Kidney (tissue), 14 donors: ENCODE data around the gene IGF2BP3. TPM values are rescaled to one million over a fixed set of nuclear protein-coding genes. Genes with fewer than 3 reads are reported as not detected.

Experiments used
- DNase-seq, 5 donors: peaks; one replicate each; pipeline ENCODE4 v3.0.0-alpha.2; 2013 to 2020
- FAIRE-seq: peaks from 2 replicates; lab custom pipeline; 2012; peaks lifted over from hg19 to GRCh38; lab: Jason Lieb, UNC
- H3K27ac ChIP-seq, 2 donors: one replicate each; pipeline ENCODE4 v1.7.0; 2013; ENCODE audit warnings: low read depth in 2 of 2, low read length in 2 of 2, inconsistent platforms in 1 of 2
- H3K27me3 ChIP-seq: one replicate; pipeline ENCODE4 v1.7.1; 2013; ENCODE audit warnings: low read length, inconsistent platforms; ENCODE audit not compliant: control insufficient read depth, insufficient read depth
- H3K36me3 ChIP-seq, 3 donors: one replicate each; pipeline versions ENCODE4 v1.7.0 to v1.7.1; 2013; ENCODE audit warnings: low read length in 3 of 3, control low read depth in 1 of 3, inconsistent platforms in 1 of 3; ENCODE audit not compliant: insufficient read depth in 3 of 3, control insufficient read depth in 2 of 3
- H3K4me1 ChIP-seq, 3 donors: one replicate each; pipeline versions ENCODE4 v1.7.0 to v1.7.1; 2013; ENCODE audit warnings: low read length in 3 of 3, inconsistent platforms in 1 of 3, low read depth in 1 of 3; ENCODE audit not compliant: control insufficient read depth in 2 of 3, insufficient read depth in 2 of 3
- H3K4me3 ChIP-seq, 3 donors: one replicate each; pipeline versions ENCODE4 v1.7.0 to v1.8.1; 2013; ENCODE audit warnings: low read length in 3 of 3, control low read depth in 1 of 3, inconsistent platforms in 1 of 3
- H3K9ac ChIP-seq, 3 donors: one replicate each; pipeline versions ENCODE4 v1.7.0 to v1.7.1; 2013; ENCODE audit warnings: low read length in 3 of 3, control low read depth in 1 of 3, inconsistent platforms in 1 of 3
- H3K9me3 ChIP-seq, 3 donors: one replicate each; pipeline versions ENCODE4 v1.7.0 to v1.7.1; 2013; ENCODE audit warnings: low read length in 3 of 3, control low read depth in 1 of 3, inconsistent platforms in 1 of 3; ENCODE audit not compliant: control insufficient read depth in 2 of 3, insufficient read depth in 1 of 3
- CTCF ChIP-seq: IDR thresholded peaks from 3 replicates; pipeline ENCODE4 v1.5.1; 2012; ENCODE audit warnings: mild to moderate bottlenecking, moderate library complexity, borderline replicate concordance; ENCODE audit not compliant: insufficient read depth; ENCODE audit errors: extremely low read depth
- intact Hi-C: fragments of 100-400 bp; cut with DNase I; formaldehyde crosslinking; loops from one replicate; pipeline ENCODE4 v1.11.1; 2022
- polyA plus RNA-seq: library from polyadenylated mRNA; stranded (reverse); fragments of 350-450 nt; fragmentation: Illumina TruSeq; extraction: RNeasy Lipid Tissue Mini Kit (QIAGEN cat#74804); gene quantifications from one replicate; pipeline ENCODE4 v1.2.3, GENCODE V29; 2014; ENCODE audit warnings: low read depth, low replicate concordance; ENCODE audit not compliant: insufficient read depth
- total RNA-seq: library from RNA; stranded (reverse); fragmentation: NEBNext Ultra II Directional; extraction: Animal tissue kit (Norgen Biotek cat#: 25700); gene quantifications from one replicate; pipeline ENCODE4 v1.2.1, GENCODE V29; 2021
- donor health status: control.
- donor health status: control.
- donor health status: control.
- donor health status: control.
- donor health status: control.
- donor health status: DM: yes; HTN: yes; CAD: no.
- donor health status: Normal renal cell carcinoma (clear cell type).

Gene IGF2BP3
- total and polyA plus RNA-seq, 2 donors from 2014 or later, result 0.85 TPM; not detected in 1

DNA sequence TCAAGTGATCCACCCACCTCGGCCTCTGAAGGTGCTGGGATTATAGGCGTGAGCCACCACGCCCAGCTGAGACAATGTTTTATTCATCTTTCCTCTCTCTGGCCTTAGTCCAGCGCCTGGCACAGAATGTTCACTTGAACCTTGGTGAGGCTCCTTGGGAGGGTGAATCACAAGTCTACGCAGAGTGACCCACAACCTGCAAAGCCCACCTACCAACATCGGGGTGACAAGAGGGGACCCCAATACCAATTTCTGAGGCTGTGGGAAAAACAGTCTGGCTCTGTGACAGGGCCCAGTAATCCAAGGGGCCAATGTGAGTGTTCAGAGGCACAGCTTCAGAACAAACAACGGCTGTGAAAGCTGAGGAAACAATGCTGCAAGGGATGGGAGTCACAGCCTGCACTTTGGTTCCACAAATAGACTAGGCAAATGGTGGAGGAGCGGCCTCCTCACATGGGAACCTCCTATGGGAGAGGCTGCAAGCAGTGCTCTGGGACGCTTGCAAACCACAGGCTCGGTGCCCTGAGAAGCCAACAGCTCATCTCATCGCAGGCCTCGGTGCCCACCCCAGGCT lies 176.7 kb downstream of the IGF2BP3 start:
- H3K27me3 ChIP-seq, result no peaks in the 10 kb centered on the region
- H3K4me1 ChIP-seq, result peaks cover 0 to 2% (median under 1%) of the 10 kb centered on the region in 3 donors
- H3K9me3 ChIP-seq, result no peaks in the 10 kb centered on the region
- no peak for DNase-seq
- H3K27ac ChIP-seq, result no peak overlapping the region
- TF ChIP-seq CTCF, result no peak
- no peak for FAIRE-seq
- intact Hi-C loops, result no loop called here
- no peak overlapping the region for H3K4me3 ChIP-seq
- no peaks in the 10 kb centered on the region for H3K36me3 ChIP-seq
- H3K9ac ChIP-seq, result no peak overlapping the region

GRCh38 chr7:23292623-23293022 lies 177.7 kb downstream of the IGF2BP3 start:
- no peak overlapping the region for H3K27ac ChIP-seq
- FAIRE-seq (no peak), DNase-seq (no peak)
- no peak overlapping the region for H3K4me3 ChIP-seq
- H3K9me3 ChIP-seq, result no peaks in the 10 kb centered on the region
- intact Hi-C loops, result no loop called here
- TF ChIP-seq CTCF, result no peak
- H3K36me3 ChIP-seq, result no peaks in the 10 kb centered on the region
- no peaks in the 10 kb centered on the region for H3K27me3 ChIP-seq
- no peak overlapping the region for H3K9ac ChIP-seq
- H3K4me1 ChIP-seq, result no peaks in the 10 kb centered on the region

DNA sequence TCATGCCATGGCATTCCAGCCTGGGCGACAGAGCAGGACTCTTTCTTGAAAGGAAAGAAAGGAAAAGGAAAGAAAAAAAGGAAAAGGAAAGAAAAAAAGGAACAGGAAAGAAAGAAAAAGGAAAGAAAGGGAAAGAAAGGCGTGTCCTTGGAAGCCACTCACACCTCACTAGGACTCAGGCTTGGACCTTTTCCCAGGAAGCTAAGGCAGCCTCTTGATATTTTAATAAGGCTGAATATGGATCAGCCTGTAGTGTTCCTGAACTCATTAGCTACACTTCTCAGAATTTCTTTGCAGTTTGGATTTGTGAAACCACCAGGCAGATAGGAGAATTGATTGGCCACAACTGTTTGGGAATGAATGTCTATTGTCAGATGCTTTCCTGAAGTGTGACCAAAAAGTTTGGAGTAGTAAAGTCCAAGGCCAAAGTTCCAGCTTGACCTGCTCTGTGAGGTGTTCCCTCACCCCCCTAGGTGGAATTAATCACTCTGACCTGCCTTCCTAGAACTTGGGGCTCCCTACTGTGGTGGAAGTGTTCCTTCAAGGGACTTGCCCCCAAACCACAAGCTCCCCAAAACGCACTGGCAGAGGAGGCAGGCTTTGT lies 178.2 kb downstream of the IGF2BP3 start:
- intact Hi-C loops, result no loop called here
- H3K27ac ChIP-seq, result no peak overlapping the region
- H3K9ac ChIP-seq, result no peak overlapping the region
- FAIRE-seq, result no peak
- H3K9me3 ChIP-seq, result no peaks in the 10 kb centered on the region
- no peak for DNase-seq
- H3K4me3 ChIP-seq, result no peak overlapping the region
- no peak for TF ChIP-seq CTCF
- H3K4me1 ChIP-seq, result no peaks in the 10 kb centered on the region
- H3K36me3 ChIP-seq, result no peaks in the 10 kb centered on the region
- no peaks in the 10 kb centered on the region for H3K27me3 ChIP-seq
